ENCODE data around the gene CRK.

GRCh38 chr17:1493291-1493980 lies 37.4 kb upstream of the CRK start:
- TF ChIP-seq CTCF (IDR thresholded peaks at IDR 0.05) (no peak), POLR2A (IDR thresholded peaks at IDR 0.05) (no peak)
